Epidermal melanocyte (primary cell): ENCODE measurements around the gene ING5.
"Not testable (repeated sequence)": the region's sequence is repeated elsewhere in the genome, so short reads cannot be mapped to it uniquely, and the experiment has no call there.

ENCODE experiments used
- DNase-seq: peaks from one replicate; pipeline ENCODE4 v3.0.0; 2011; ENCODE audit warnings: low spot score; ENCODE audit not compliant: insufficient read length

ING5 gene

GRCh38 chr2:241701399-241702154 is at the start of gene ING5:
ING5 (plus strand) TSS chr2:241702039; CDS start chr2:241702066, 27 bp downstream.
- DNase-seq, result peak; percentile 75

GRCh38 chr2:241652142-241652541 is 49.7 kb upstream of the ING5 start:
- no peak for DNase-seq

GRCh38 chr2:241652722-241653121 is 49.1 kb upstream of the ING5 start:
- no peak for DNase-seq

- DNase-seq, result no peak
Measured at GRCh38 chr2:241653210-241653750, 48.6 kb upstream of the ING5 start.

- no peak for DNase-seq
Measured at GRCh38 chr2:241654551-241654950, 47.3 kb upstream of the ING5 start.

GRCh38 chr2:241655516-241656189 is 46.2 kb upstream of the ING5 start:
- no peak for DNase-seq

GRCh38 chr2:241656190-241656741 is 45.6 kb upstream of the ING5 start:
- no peak for DNase-seq

GRCh38 chr2:241657786-241658254 is 44.0 kb upstream of the ING5 start:
- no peak for DNase-seq

GRCh38 chr2:241658296-241658695 is 43.5 kb upstream of the ING5 start:
- DNase-seq, result no peak

GRCh38 chr2:241659150-241659739 is 42.6 kb upstream of the ING5 start:
- no peak for DNase-seq

- DNase-seq, result no peak
Measured at GRCh38 chr2:241660593-241661213, 41.1 kb upstream of the ING5 start.

- not testable (repeated sequence) for DNase-seq
Measured at GRCh38 chr2:241662731-241663130, 39.1 kb upstream of the ING5 start.

- no peak for DNase-seq
Measured at GRCh38 chr2:241665731-241666440, 36.0 kb upstream of the ING5 start.

- DNase-seq, result no peak
Measured at GRCh38 chr2:241666627-241667400, 35.0 kb upstream of the ING5 start.

- no peak for DNase-seq
Measured at GRCh38 chr2:241668354-241668753, 33.5 kb upstream of the ING5 start.

GRCh38 chr2:241668839-241669238 is 33.0 kb upstream of the ING5 start:
- no peak for DNase-seq

GRCh38 chr2:241670333-241671110 is 31.3 kb upstream of the ING5 start:
- no peak for DNase-seq

GRCh38 chr2:241671457-241672240 is 30.2 kb upstream of the ING5 start:
- DNase-seq, result no peak
